Measurements from ENCODE around the gene IFT122.

IFT122 gene

DNA sequence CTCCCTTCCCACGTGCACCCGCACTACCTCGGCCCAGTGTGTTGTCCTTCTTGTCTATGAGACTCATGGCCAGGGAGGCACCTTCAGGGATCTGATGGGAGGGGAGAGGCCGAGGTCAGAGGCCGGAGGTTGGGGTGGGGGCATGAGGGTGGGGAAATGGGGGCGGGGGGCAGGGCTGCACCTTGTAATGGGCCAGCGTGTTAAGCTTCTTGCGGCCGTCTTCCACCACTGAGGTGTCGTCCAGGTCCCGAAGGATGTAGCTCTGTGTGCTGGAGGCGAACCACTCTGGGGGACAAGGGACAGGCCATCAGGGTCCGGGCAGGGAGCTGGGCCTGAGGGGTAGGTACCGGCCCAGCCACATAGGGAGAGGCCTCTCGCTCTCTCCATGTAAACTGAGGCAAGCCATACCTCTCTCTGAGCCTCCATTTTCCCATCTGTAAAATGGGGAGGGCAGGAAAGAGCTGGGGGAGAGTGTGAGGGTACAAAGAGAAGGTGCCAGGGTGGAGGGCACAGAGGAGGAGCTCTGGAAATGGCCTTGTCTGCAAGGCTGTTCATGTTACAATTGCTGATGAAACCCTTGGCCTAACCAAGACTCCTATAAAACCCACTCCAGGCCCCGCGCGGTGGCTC is 121.7 kb downstream of the IFT122 start:
- no peak for DNase-seq

DNA sequence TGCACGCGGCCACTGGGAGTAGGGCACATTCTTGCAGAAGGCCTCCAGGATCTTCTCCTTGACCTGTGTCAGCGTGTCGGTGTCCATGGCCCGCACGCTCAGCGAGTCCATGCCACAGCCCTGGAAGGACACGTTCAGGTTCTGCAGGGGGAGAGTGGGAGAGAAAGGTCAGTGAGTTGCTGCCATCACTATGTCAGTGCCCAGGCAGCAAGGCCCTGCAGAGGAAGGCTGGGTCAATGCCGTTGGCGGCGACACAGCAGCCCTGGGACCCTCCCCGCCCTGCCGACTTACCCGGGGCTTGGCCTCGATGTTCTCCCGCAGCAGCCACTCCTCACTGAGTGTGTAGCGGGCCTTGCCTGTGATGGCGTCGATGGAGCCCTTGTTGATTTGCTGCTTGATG is 122.8 kb downstream of the IFT122 start:
- no peak for DNase-seq

DNA sequence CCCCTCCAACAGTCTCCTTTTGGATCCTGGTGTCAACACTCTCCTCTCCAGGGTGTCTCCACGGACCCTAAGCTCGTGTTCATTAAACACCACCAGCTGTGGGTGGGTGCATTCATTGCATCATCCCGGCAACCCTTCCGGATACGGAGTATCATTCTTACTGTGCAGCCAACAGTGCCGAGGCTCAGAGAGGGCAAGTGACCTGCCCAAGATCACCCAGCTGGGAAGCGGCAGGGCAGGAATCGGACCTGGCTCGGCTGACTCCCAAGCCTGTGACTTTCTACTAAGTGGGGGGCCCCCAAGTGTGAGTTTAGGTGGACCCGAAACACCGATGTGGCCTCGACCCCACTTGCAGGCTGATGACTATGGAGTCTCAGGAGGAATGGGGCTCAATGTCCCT is 123.3 kb downstream of the IFT122 start:
- no peak for DNase-seq

DNA sequence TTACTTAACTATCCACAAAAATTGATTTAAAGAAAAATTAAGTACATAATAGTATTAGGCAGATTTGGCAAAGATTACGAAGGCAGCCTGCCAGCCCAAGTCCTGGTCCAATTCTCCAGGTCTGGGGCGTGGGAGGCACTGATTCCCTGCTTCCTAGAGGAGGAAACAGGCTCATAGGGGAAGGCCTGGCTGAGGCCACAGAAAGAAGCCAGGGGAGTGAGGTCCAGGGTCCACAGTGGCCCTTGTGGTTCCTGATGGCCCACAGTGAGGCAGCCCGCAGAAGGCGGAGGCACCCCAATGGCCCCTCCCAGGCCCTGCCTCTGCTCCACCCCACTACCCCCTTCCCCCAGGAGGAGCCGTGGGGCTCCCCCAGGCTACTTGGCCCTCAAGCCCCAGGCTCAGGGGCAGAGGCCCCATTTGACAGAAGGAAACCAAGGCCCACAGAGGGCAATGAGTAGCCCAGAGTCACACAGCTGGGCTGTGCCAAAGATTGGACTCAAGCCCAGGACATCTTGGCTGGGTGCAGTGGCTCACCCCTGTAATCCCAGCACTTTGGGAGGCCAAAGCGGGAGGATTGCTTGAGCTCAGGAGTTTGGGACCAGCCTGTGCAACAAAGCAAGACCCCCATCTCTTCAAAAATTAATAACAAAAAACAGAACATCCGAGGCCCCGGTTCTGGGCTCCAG is 124.0 kb downstream of the IFT122 start:
- DNase-seq = no peak

DNA sequence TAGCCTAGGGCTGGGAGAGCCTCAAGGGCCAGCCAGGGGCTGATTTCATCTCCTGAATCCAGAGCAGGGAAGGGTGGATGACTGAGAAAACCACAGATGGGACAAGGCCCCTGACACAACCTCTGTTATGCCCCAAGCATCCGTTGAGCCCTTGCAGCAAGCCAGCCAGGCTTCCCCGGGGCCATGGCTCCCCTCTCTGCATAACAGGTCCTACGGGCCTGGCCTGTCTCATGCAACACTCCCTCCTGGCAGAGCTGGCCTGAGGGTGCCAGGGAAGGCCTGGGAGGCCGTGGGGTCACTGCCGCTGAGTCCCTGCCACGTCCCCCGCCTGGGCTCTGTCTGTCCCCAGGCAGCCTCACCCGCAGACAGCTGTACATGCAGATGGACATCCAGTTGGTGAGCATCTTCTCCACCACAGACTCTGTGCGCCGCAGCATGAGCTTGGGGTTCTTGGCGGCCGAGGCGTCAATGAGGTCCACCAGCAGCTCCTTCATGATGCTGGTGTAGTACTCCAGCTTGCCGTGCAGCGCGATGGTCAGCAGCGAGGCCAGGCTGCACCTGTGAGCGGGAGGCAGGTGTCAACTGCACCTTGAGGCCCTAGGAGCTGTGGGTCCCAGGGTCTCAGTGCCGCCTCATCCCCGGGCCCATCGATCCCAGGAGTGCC is 125.1 kb downstream of the IFT122 start:
- DNase-seq = no peak

GRCh38 chr3:129565902-129566301 is 125.9 kb downstream of the IFT122 start:
- DNase-seq = no peak

DNA sequence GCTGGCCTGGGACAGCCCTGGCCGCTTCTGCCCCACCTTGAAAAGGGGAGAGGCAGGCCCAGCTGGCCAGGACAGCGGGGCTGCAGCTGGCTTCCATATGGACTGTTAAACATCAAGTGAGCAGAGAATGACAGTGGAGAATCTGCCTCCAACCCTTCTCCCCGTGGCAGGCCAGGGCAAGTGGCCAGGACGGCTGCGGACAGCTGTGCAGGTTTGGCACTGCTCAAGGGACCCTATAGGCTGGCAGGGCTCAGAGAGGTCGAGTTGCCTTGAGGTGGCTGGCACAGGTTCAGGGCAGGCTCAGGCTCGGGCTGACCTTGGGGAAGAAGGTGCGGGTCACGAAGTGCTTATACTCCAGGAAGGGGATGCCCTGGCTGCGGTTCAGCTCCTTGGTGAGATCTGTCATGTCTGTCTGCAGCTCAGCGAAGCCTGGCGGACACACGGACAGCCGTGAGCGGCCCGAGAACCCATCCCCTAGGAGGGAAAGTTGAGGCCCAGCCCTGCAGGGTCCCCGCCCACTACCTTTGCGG is 127.2 kb downstream of the IFT122 start:
- no peak for DNase-seq

DNA sequence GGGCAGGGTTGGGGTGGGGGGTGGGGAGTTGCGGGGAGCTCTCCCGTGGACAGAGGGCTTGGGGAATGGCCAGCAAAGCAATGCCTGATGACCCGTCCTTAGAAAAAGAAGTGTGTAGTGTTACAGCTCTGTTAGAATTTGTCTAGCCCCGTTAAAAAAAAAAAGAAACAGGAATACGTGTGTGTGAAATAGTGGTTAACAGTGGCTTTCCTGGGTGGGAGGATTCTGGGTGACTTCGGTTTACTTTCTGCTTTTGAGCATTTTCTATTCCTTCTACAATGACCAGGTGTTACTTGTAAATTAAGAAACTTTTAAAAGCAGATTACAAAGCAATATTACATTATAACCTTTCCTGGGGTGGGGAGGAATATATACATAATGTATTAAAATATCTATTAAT is 127.9 kb downstream of the IFT122 start:
- no peak for DNase-seq

- no peak for DNase-seq
These were observed 129.8 kb downstream of the IFT122 start for GRCh38 chr3:129569856-129570255.

All from activated CD8-positive, alpha-beta memory T cell treated with anti-CD3 and anti-CD28 coated beads for 24 hours (primary cell).